ENCODE data around the gene KCNB1.

- TF ChIP-seq POLR2AphosphoS5 (IDR thresholded peaks at IDR 0.05) (no peak), POLR2A (IDR thresholded peaks at IDR 0.05) (no peak)
- TF ChIP-seq, protein P1, sequence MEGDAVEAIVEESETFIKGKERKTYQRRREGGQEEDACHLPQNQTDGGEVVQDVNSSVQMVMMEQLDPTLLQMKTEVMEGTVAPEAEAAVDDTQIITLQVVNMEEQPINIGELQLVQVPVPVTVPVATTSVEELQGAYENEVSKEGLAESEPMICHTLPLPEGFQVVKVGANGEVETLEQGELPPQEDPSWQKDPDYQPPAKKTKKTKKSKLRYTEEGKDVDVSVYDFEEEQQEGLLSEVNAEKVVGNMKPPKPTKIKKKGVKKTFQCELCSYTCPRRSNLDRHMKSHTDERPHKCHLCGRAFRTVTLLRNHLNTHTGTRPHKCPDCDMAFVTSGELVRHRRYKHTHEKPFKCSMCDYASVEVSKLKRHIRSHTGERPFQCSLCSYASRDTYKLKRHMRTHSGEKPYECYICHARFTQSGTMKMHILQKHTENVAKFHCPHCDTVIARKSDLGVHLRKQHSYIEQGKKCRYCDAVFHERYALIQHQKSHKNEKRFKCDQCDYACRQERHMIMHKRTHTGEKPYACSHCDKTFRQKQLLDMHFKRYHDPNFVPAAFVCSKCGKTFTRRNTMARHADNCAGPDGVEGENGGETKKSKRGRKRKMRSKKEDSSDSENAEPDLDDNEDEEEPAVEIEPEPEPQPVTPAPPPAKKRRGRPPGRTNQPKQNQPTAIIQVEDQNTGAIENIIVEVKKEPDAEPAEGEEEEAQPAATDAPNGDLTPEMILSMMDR (IDR thresholded peaks at IDR 0.05): no peak
These were observed 83.9 kb downstream of the KCNB1 start for GRCh38 chr20:49398401-49399144.

All from prostate gland (tissue), 2 donors.